Measurements from ENCODE around the gene ZNF333.
"Not testable (repeated sequence)": the region's sequence is repeated elsewhere in the genome, so short reads cannot be mapped to it uniquely, and the experiment has no call there.

ZNF333 gene

DNA sequence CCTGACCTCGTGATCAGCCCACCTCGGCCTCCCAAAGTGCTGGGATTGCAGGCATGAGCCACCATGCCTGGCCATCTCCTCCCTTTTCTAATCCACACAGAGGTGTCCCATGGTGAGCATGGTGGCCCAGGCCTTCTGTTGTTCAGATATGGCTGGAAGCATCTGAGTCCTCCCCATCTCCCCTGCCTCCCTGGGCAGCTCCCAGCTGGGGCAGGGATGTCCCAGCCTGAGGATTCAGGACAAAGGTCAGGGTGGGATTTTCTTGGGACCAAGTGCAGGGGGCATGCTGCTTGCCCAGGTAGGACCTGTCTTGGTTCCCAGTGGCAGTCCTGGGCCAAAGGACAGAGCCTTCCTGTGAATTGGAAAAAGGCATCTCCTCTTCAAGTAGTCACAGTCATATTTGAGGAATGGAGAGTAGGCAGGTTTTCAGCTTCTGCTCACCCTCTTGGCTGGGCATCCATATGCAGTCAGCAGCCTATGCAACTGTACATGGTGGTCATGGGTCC, 77.7 kb downstream of the ZNF333 start:
- no peak overlapping the region for H3K4me3 ChIP-seq (ENCODE audit: low read length)
- TF ChIP-seq, protein P1, sequence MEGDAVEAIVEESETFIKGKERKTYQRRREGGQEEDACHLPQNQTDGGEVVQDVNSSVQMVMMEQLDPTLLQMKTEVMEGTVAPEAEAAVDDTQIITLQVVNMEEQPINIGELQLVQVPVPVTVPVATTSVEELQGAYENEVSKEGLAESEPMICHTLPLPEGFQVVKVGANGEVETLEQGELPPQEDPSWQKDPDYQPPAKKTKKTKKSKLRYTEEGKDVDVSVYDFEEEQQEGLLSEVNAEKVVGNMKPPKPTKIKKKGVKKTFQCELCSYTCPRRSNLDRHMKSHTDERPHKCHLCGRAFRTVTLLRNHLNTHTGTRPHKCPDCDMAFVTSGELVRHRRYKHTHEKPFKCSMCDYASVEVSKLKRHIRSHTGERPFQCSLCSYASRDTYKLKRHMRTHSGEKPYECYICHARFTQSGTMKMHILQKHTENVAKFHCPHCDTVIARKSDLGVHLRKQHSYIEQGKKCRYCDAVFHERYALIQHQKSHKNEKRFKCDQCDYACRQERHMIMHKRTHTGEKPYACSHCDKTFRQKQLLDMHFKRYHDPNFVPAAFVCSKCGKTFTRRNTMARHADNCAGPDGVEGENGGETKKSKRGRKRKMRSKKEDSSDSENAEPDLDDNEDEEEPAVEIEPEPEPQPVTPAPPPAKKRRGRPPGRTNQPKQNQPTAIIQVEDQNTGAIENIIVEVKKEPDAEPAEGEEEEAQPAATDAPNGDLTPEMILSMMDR (conservative IDR thresholded peaks at IDR 0.05; ENCODE audit: low read depth, low read length): no peak
- DNase-seq (ENCODE audit: low read depth): no peak

DNA sequence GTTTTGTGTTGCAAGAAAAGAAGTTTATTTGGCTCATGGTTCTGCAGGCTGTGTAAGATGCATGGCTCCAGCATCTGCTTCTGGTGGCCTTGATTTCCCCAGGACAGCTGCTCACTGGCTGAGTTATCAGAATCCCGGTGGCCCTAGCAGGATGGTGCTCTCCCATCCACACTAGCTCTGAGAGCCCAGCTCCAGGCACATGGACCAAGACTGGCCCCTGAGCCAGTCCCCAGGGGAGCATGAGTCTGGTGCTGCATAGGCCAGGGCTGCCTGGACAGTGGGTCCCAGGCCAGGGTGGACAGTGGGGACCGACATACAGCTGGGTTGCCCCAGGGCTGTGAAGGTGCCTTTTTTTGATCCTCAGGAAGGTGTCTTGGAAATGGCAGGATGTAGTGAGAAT, 78.2 kb downstream of the ZNF333 start:
- H3K4me3 ChIP-seq (ENCODE audit: low read length): no peak overlapping the region
- DNase-seq (ENCODE audit: low read depth): no peak
- TF ChIP-seq, protein P1 (conservative IDR thresholded peaks at IDR 0.05; ENCODE audit: low read depth, low read length): no peak

DNA sequence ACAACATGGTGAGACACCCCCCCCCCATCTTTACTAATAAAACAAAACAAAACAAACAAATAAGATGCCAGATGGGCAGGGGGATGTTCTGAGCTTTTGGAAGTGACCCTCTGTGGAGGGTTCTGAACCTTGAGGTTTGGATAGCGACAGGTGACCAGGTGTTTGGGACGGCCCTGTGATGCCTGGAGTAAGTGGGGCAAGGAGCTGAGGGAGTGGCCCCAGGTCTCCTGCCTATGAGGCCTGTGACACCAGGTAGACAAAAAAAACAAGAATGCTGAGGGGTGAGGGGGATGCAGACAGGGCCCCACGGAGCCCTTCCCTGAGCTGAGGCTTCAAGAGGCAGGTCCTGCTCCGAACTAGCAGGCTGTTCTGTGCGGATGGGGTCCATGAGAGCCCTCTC, 79.4 kb downstream of the ZNF333 start:
- TF ChIP-seq, protein P1 (conservative IDR thresholded peaks at IDR 0.05; ENCODE audit: low read depth, low read length): no peak
- no peak overlapping the region for H3K4me3 ChIP-seq (ENCODE audit: low read length)
- no peak for DNase-seq (ENCODE audit: low read depth)

DNA sequence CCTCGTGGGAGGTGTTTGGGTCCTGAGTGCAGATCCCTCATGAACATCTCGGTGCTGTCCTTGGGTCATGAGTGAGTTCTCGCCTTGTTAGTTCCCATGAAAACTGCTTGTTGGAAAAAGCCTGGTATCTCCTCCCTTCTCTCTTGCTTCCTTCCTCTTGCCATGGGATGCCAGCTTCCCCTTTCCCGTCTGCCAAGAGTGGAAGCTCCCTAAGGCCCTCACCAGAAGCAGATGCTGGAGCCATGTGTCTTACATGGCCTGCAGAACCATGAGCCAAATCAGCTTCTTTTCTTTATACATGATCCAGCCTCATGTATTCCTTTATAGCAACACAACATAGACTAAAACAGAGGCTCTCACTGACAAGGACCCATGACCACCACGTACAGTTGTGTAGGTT, 80.3 kb downstream of the ZNF333 start:
- H3K4me3 ChIP-seq (ENCODE audit: low read length): no peak overlapping the region
- DNase-seq (ENCODE audit: low read depth): no peak
- TF ChIP-seq, protein P1 (conservative IDR thresholded peaks at IDR 0.05; ENCODE audit: low read depth, low read length): no peak

DNA sequence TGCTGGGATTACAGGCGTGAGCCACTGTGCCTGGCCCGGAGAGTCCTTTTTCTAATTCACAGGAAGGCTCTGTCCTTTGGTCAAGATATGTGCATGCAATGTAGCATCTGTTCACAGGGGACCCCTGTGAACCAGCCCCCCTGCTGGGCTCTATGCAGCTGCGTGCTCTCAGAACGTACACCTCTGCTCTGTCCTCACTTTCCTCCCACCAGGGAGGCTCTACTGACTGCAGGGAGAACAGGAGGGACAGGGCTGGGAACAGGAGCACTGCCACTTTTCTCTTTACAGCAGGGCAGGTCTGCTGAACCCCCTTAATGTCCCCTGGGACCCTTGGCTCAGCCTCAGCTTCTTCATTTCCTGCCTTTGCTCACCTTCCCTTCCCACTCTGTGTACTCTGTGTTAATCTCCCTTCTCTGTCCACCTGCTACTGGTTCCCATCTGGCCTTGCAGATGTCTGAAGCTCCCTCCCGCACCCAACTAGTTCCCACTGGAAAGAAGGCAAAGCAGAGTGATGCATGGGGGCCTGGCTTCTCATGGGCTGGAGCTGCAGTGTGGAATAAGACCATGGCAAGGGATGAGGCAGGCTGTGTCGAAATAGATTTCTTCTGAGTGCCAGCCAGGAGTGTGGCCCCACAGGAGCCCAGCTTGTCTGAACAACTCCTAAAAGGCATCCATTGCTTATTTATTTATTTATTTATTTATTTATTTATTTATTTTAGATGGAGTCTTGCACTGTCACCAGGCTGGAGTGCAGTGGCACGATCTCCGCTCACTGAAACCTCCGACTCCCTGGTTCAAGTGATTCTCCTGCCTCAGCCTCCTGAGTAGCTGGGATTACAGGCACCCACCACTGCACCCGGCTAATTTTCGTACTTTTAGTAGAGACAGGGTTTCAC, 81.3 kb downstream of the ZNF333 start:
- H3K4me3 ChIP-seq (ENCODE audit: low read length): no peak overlapping the region
- no peak for DNase-seq (ENCODE audit: low read depth)
- TF ChIP-seq, protein P1 (conservative IDR thresholded peaks at IDR 0.05; ENCODE audit: low read depth, low read length): no peak

DNA sequence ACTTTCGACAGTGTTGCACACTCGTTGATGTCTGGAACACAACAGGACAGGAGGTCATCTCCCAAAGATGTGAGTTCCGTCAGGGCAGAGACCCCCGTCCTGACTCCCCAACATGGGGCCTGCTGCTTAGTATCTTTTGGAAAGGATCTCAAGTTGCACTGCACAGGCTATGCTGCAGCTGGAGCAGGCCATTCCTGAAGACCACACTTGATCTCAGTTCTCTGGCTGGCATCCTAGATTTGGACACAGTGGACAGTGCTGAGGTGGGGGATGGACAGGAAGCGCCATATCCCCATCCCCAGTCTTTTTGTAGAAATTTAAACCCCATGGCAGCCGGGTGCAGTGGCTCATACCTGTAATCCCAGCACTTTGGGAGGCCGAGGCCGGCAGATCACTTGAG, 82.6 kb downstream of the ZNF333 start:
- TF ChIP-seq, protein P1 (conservative IDR thresholded peaks at IDR 0.05; ENCODE audit: low read depth, low read length): no peak

DNA sequence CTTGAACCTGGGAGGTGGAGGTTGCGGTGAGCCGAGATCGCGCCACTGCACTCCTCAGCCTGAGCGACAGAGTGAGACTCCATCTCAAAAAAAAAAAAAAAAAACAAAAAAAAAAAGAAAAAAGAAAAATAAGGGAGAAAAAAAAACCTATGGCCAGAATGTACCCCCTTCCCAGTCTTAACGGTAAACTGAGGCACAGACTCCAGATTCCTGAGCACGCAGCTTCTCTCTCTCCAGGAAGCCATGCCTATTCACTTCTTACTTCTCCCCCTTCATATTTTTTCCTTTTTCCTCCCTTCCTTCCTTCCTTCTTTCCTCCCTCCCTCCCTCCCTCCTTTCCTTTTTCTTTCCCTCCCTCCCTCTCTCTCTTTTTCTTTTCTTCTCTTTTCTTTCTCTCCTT, 83.1 kb downstream of the ZNF333 start:
- no peak for DNase-seq (ENCODE audit: low read depth)
- H3K4me3 ChIP-seq (ENCODE audit: low read length): no peak overlapping the region
- TF ChIP-seq, protein P1 (conservative IDR thresholded peaks at IDR 0.05; ENCODE audit: low read depth, low read length): no peak

More for the DNA sequence above, 82.6 kb downstream of the ZNF333 start:
- no peak overlapping the region for H3K4me3 ChIP-seq (ENCODE audit: low read length)
- no peak for DNase-seq (ENCODE audit: low read depth)

DNA sequence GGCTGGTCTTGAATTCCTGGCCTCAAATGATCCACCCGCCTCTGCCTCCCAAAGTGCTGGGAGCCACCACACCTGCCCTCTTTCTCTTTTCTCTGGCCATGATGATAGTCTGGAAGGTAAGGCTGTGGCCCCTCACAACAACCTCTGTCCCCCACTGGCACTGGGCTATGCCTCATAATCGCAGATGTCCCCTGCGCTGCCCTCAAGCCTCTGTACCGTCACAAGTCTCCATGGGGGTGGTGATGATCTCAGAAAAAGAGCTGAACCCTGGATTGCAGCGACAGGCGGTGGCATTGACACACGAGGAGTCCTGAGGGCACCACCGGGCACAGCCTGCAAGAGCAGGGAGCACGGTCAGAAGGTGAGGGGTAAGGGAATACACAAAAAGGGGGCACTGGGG, 83.9 kb downstream of the ZNF333 start:
- DNase-seq (ENCODE audit: low read depth); H3K4me3 ChIP-seq (ENCODE audit: low read length): not testable (repeated sequence)

Data from retinal pigment epithelial cell (primary cell).